Measurements from ENCODE around the gene ROBO1.
"Not testable (repeated sequence)": the region's sequence is repeated elsewhere in the genome, so short reads cannot be mapped to it uniquely, and the experiment has no call there.

The ROBO1 gene

DNA sequence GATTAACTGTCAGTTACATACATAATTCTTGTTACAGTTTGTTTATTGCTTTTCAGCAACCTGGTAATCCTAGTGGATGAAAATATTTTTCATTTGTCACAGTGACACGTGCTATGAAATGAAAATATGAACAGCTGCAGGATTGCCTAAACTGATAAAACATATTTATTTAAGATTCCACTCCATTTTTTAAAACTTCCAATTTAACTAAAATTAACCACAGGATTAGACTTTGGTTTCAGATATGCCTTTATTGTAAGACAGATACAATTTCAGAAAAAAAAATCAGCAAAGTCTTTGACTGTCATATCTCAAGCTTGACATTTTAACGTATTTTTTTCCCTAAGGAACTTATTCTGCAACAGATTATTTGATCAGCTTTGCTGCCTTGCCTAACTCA is 550.7 kb downstream of the ROBO1 start:
- no peak for DNase-seq

DNA sequence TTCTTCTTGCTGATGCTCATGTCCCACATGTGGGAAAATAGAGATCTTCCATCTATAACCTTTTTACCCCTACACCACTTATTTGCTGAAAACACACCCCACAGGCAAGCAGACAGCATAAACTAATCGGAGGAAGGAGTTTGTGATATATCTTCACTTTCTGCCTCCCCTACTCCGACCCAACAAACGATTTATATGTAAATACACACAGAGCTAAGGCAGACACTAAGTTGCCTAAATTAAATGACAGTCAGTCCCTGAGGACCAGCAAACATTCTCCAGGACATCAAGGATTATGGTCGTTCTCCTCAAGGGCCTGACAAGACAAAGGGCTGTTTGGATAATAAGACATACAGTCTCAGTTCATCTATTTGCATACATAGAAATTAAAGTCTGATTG is 552.5 kb downstream of the ROBO1 start:
- no peak for DNase-seq

DNA sequence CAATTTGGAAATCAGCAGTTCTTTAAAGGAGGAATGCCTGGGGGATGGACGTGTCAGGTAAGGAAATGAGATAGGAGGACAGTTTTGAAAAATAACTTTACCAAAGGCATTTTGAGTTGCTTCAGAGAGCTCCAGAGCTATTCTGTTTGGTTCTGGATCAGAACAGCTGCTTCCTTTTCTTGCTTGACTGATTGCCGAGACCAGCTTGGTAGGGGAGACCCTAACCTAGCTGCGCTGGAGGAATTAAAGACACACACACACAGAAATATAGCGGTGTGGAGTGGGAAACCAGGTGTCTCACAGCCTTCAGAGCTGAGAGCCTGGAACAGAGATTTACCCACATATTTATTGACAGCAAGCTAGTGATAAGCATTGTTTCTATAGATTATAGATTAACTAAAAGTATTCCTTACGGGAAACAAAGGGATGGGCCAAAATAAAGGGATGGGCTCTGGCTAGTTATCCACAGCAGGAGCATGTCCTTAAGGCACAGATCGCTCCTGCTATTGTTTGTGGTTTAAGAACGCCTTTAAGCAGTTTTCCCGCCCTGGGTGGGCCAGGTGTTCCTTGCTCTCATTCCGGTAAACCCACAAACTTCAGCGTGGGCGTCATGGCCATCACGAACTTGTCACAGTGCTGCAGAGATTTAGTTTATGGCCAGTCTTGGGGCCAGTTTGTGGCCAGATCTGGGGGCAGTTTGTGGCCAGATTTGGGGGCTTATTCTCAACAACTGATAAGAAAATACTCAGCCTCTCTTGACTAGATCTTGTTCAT is 556.0 kb downstream of the ROBO1 start:
- no peak for DNase-seq

DNA sequence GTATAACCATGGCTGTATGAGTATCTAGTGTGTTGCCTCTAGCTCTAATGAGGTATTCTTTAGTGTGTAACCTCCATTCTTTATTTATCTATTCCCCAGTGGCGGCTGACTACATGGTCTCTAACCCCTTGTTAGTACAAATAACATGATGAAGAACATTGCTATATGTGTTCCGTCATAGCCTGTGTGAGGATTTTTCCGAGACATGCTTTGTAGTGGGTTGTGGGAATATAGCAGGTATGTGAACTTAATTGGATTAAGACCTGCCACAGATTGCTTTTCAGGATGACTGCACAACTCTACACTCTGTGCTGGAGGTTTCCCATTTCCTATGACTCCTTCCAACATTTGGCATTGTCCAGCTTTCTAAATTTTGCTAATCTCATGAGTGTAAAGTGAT is 563.4 kb downstream of the ROBO1 start:
- DNase-seq, result no peak

DNA sequence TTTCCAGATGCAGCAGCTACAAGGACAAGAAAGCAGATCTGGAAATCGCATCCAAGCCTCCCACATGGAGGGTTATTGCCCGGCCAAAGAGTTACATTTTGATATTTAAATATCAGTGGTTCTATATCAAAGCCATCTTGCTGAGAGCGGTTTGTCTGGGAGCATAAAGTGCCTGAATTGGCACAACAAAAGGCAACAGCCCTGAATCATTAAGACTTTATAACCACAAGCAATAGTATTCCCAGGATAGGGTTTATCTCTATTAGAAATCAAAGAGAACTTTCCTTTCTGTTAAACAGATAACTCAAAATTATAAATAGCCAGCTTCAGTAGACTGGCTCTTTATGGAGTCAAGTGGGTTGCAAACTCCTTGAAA is 564.7 kb downstream of the ROBO1 start:
- DNase-seq, result no peak

DNA sequence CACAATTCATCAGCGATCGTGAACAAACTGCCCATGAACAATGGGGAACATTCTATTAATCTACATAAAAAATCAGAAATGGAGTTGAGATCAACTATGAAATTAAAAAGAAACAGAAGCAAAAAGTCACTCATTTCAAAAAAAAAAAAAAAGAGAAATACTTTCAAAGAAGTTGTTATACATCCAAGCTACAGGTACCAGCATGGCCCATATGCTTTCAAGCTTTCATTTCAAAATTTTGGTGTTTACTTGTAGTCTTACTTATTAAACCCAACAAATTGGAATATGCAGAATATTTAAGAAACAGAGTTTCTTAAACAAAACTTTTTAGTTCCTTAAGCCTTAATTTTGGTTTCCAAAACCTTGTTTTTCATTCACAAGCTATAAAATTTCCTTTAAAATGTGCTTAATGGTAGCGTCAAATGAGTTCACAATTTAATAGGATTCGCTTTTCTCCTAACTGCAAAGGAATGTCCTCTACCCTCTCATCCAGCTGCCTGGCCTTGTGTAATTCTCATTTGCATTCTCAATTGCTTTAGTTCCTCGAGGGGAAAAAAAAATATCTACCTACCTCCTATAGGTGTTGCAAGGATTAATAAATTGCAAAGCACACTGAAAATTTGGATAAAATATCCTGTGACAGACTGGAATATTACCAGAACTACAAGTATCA is 565.2 kb downstream of the ROBO1 start:
- DNase-seq, result no peak

DNA sequence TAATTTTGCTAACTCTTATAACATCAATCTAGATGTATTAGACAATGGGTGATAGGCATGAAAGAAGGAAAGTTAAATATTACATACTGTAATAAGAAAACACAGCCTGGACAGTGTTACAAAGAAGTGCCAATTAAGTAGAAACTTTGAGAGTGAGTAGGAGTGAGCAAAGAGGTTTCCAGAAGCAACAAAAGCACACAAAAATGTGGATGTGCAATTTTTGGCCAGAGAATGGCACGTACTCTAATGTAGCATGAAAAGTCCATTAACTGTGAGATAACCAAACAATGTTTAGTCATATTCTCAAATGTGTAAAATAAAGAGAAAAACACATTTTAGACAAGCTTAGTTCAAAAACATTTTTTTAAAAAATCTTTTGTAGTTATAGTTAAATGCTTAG is 567.3 kb downstream of the ROBO1 start:
- DNase-seq, result no peak

DNA sequence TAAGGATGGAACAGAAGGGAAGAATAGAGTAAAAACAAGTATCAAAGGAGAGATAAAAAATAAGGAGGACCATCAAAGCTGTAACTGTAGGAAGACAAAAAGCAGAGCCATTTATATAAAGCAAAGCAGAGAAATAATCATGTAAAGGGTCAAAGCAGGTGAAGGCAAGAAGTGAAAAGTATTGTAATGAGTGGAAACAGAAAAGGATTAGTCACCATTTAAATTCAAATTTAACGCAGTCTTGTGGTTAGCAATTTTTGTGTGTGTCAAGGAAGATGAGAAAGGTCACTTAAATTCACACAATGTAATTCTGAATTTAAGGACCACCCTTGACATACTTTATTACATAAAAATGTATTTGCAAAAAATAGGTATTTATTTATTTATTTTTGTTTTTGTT is 567.8 kb downstream of the ROBO1 start:
- DNase-seq, result no peak

DNA sequence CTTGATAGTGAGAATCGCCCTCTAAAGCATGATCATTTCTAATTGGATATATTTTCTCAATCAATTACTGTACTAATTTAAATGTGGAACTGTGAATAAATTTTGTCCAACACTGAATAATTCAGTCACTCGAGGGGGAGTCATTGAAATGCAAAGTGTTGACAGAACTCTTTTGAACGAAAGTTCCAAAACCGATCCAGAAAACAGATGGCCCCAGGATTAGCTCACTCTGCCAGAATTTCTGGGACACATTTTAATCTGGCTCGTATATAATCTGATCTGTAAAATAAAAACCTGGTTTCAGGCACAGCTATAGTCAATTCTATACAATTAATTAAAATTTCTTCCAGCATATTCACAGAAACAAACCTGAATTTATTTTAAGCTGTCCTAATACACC is 580.4 kb downstream of the ROBO1 start:
- DNase-seq, result no peak

DNA sequence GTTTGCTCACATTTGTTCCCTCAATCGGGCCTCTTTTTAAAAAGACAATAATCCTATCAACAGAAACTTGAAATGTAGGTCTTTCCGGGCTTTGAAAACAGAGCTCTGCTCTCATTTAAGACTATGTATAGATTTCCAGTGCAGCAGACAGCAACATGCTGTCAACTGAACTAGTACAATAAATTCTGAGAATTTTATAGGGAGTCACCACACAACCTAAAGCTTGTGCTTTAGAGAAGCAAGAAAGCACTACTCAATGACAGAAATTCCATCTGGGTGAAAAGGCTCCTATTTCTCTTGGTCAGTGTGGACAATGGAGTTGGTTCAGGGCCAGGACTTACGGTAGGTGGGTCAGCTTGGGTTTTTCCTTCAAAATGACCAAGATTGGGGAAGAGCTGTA is 583.5 kb downstream of the ROBO1 start:
- no peak for DNase-seq

DNA sequence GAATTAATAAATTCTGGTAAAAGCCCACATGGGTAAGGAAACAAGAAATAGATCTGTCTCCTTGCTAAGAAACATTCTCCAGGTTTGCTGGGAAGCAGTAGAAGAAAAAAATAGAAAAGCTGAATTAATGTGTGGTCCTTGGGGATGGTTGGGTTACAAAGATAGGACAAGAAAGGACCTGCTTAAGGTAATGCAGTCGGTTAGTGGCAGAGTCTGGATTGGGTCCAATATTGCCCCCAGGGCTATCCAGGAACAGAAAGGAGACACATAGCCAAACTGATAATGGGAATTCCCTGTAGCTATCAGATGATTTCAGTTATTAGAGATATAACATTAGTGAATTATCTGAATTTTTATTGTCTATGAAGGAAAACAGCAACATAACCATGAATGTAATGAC is 584.3 kb downstream of the ROBO1 start:
- DNase-seq, result no peak

DNA sequence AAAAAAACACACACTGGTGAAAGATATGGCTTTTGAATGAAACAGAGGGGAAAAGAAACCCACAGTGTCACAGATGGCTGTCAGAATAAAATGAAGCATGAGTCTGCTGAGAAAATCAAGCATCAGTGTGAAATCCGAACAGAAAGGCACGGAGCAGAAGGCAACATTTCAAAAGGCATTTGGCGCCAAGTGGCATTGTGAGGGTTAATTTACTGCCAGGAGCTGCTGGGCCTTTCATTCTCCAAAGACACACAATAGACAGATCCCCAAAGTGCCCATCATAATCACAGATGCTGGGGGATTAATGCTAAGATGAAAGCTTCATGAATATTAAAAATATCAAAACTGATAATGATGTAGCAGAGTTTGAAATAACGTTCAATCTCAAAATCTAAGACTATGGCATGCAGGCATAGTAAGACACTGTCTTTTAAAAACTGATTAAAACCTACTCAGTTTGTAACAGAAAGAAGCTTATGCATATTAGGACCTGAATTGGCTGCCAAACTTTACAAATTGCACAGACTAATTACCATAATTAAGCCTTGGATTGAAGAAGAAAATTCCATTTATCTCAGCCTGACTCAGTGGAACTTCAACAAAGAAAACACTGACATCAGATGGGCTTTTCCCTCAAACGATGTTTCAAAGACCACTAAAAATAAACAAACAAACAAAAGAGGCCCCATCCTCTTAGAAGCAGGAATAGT is 589.2 kb downstream of the ROBO1 start:
- no peak for DNase-seq

DNA sequence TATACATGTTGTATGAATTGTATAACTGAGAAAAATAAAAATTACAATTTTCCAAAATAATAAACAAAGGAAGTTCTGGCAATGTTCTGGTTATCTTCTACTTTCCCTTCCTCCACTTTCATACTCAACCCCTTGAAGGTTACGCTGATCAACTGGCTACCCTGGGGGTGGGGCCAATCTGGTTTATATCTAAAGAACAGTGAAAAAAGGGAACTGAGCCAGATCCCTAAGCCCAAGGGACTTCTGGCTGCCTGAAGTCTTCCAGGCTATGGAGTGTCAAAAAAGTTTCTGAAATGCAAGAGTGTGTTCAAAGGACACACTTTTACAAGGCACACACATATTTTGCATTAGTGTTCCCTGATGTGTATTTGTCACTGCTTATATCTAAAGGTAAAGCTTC is 591.9 kb downstream of the ROBO1 start:
- no peak for DNase-seq

DNA sequence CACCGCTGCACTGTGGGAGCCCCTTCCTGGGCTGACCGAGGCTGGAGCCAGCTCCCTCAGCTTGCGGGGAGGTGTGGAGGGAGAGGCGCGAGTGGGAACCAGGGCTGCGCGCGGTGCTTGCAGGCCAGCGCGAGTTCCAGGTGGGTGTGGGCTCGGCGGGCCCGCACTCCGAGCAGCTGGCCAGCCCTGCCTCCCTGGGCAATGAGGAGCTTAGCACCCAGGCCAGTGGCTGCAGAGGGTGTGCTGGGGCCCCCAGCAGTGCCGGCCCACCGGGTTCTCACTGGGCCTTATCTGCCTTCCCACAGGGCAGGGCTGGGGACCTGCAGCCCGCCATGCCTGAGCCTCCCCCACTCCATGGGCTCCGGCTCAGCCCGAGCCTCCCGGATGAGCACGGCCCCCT is 594.5 kb downstream of the ROBO1 start:
- not testable (repeated sequence) for DNase-seq

DNA sequence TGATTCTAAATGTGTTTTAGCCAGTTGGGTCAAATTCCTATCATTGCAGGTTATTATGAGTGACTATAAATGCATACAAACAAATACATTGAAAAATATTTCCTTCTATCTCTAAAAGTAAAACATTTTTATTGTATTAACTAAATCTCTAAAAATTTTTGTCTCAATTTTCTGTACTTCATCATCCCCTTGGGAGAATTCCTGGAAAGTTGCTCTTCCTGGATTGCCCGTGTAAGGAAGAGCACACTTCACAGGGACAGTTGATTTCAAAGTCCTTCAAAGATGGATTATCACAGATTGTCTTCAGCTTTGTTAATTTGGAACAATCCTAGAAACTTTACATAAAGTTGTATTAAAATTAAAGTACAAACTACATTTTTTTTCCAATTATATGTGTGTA is 595.6 kb downstream of the ROBO1 start:
- DNase-seq, result no peak

DNA sequence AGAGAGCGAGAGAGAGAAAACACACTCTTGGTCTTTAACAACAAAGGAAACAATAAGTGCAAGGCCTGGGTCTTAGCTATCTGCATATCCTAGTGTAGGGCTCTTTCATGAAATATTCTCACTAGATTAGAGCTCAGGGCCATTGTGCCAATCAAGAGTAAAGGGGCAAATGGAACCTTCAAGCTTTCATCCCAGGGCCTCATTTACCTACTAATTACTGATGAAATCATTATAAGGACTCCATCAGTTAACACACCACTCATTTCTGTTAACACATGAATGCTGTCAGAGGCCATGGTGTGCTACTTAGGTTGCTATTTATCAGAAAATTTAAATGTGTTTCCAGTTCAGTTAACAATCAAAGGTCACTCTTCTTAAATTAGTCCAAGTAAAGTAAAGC is 597.8 kb downstream of the ROBO1 start:
- DNase-seq, result no peak

DNA sequence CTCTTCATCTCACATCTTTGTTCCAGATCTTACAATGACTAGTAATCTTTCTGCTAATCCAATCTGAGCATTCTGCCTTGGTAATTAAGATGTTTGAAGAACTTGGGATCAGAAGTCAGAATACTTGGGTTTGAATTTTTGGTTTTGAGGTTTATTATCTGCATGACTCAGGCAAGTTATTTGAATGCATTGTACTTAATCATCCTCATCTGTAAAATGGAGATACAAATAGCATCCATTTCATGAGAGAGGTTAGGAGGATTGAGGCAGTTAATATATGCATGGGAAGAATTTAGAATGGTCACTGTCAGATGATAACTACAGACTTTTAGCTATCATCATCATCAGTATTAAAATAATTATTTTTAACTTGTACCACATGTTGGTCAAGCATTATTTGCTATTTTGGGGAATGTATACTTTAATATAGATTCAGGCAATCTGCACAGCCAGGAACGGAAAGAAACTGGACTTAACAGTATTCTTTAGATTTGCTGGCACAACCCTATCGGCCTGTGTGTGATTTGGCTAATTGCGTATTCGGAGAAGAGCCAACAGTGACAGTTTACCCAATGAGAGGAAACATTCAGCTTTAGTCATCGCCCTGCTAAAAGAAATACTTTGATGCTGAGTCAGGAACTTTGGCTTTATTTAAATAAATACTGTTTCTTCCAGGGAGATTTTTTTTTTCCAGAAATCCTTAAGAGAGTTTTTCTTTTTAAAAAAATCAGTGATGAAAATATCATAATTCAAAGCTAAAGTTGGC is 600.0 kb downstream of the ROBO1 start:
- no peak for DNase-seq

DNA sequence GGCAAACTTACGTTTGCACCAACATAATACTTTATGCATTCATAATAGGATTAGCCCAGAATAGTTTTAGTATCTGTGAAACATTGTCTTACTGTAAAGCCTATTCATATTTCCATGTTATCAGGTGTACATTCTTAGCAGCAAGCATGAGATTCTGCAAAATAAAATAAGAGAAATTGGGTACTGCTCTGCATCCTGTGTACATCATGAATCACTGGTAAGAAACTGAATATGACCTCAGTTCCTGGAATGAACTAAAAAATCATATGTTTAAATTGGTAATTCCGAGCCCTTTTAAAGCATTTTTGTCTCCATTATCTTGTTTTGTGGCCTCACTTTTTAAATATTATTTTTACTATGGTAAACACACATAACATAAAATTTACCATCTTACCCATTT is 605.1 kb downstream of the ROBO1 start:
- DNase-seq, result no peak

DNA sequence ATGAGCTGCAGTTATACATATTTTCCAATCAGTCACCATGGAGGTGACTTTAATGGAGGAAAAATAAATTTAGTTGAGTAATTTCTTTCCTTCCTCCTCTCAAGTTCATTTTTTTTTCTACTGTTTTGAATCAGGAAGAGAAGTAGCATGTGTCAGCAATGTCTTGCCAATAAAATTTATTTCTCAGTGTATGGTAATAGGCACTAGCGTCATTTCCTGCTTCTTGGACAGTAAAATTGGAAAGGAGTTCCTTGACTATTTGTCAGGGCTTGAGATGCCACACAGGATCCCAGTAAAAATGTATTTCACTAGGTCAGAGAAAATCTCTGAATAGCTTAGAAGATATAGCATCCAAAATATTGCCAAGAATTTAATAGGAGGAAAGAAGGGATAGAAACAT is 605.9 kb downstream of the ROBO1 start:
- no peak for DNase-seq

DNA sequence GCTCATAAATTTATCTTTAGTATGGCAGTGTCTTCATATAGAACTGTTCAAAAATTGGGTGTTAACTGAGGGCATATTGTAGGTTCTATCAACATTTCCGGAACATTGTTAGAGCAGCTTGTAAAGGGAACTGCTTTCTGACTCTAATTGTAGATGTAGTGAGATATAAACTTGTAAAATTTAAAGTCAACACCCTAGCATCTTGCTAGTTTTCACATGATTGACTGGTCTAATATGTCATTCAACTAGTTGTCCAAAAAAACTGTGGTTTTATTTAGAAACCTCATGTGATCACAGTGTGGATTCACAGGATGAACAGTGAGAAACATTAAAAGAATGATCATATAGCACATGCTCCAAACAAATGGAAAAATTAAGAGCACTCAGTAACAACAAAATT is 607.4 kb downstream of the ROBO1 start:
- no peak for DNase-seq

DNA sequence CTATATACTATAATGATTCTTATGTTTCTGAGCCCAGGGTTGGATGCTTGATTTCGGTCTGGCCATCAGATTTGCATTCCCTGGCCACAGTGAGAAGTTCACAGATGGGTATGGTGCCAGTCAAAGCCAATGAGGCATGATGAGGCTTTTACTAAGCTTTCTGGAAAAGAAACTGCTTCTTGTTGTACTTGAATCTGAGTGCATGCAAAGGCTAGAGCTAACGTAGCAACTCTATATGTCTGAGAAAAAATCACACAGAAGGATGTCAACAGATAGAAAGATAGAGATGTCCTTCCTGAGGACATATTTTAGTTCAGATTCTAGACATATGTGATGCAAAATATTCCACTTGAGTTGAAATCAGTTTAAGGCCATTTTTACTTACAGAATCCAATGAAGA is 608.1 kb downstream of the ROBO1 start:
- no peak for DNase-seq

DNA sequence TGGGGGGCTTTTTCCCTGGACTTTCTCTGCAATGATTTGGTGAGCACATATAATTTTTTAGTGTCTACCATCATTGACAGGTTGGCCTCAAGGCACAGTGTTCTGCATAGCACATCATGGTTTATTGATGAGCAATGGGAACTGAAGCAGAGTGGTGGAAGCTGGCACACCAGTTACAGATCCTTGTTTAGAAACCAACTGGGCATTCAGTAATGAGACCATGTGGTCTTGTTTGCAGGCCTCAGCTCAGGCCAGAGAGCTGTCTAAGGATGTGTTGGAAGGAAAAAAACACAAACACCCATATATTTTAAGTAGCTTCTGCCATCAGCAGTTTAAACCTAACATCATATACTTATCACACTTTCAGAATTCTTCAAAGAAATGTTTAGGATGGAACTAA is 610.6 kb downstream of the ROBO1 start:
- DNase-seq, result no peak

DNA sequence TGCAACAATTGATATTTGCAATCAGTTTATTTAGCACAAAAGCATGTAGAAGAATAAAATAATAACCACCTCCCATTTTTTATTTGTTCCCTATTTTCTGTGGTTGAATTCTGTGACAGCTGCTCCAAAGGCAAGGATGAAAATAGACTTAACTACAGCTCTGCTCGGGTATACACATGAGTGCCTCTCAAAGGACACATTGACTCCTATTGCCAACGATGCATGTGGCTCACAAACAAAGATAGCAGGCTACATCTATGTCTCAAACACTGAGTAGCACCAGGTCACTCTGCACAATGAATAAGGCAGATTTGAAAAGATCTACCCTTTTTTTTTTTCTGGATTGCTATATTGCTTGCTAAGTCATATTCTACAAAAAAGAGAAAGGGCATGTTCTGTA is 612.9 kb downstream of the ROBO1 start:
- DNase-seq, result no peak

DNA sequence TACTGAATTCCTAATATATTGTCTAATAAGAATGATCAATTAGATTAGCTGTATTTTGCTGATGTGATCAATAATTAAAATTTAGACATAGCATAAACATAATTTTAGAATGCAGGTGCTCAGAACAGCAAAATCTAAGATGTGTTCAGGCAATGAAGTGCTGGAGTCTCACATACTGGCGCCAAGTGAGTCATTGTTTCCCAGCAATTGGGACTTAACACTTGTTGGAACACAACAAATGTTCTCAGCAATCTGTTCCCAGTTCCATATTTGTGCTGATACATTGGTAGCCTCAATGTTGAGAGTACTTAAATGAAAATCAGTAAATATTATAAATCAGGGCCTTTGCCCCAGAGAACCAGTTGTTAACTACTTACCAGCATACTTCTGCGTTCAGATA is 619.0 kb downstream of the ROBO1 start:
- no peak for DNase-seq

Measured in NCI-H2081 (cell line).